ENCODE results near the gene CDH4.

GRCh38 chr20:61647702-61648101 lies 395.6 kb downstream of the CDH4 start:
- TF ChIP-seq POLR2AphosphoS5 (IDR thresholded peaks at IDR 0.05; ENCODE audit: insufficient read depth, low read depth, low read length) = no peak
- no peak for TF ChIP-seq EZH2 (IDR thresholded peaks at IDR 0.05; ENCODE audit: borderline replicate concordance, low read depth, low read length, severe bottlenecking)
- TF ChIP-seq, protein P1, sequence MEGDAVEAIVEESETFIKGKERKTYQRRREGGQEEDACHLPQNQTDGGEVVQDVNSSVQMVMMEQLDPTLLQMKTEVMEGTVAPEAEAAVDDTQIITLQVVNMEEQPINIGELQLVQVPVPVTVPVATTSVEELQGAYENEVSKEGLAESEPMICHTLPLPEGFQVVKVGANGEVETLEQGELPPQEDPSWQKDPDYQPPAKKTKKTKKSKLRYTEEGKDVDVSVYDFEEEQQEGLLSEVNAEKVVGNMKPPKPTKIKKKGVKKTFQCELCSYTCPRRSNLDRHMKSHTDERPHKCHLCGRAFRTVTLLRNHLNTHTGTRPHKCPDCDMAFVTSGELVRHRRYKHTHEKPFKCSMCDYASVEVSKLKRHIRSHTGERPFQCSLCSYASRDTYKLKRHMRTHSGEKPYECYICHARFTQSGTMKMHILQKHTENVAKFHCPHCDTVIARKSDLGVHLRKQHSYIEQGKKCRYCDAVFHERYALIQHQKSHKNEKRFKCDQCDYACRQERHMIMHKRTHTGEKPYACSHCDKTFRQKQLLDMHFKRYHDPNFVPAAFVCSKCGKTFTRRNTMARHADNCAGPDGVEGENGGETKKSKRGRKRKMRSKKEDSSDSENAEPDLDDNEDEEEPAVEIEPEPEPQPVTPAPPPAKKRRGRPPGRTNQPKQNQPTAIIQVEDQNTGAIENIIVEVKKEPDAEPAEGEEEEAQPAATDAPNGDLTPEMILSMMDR (IDR thresholded peaks at IDR 0.05; ENCODE audit: extremely low read depth in 1 of 2, insufficient read depth in 1 of 2, low read depth in 1 of 2, low read length in 2 of 2) = no peak
- no peak for TF ChIP-seq POLR2A (IDR thresholded peaks at IDR 0.05; ENCODE audit: low read depth, low read length)
- no peak for TF ChIP-seq GATA2 (IDR thresholded peaks at IDR 0.05; ENCODE audit: insufficient read depth, insufficient read length, low read depth, low read length)
- no peak for TF ChIP-seq JUN (IDR thresholded peaks at IDR 0.05; ENCODE audit: borderline replicate concordance, insufficient read depth, insufficient read length, low read depth)
- no peak for TF ChIP-seq MAX (IDR thresholded peaks at IDR 0.05; ENCODE audit: insufficient read depth, insufficient read length)
- TF ChIP-seq MYC (IDR thresholded peaks at IDR 0.05; ENCODE audit: low read depth, low read length) = no peak

All from endothelial cell of umbilical vein (primary cell).